ENCODE measurements around the gene TRIM38.

Gene TRIM38

DNA sequence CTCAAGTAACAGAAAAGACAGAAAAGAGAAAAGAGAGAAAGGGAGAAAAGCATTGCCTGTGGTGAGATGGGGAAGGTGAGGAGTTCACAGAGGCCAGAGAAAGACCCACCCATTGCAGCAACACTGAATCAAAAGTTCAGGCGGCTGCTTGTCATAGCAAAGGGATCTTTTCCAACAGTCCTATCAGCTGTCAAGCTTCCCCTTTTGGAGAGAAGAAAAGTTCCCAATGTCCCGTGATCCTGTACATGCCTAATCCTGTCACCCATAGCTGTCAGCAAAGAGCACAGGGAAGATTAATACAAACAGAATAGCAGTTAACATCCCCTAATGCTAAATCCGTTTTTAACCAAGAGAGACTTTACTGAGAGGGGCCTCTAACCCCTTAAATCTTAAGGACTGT is 8.9 kb upstream of the TRIM38 start:
- Histone ChIP-seq H3K9ac (ENCODE audit: low read length in 5 of 5) (no peak overlapping the region), H3K27me3 (ENCODE audit: control insufficient read depth in 5 of 5, insufficient read depth in 4 of 5, low read length in 5 of 5) (no peaks in the 10 kb centered on the region), H3K4me1 (ENCODE audit: control insufficient read depth in 5 of 5, insufficient read depth in 5 of 5, low read length in 5 of 5) (peaks cover 0 to 2% (median 0%) of the 10 kb centered on the region in 5 donors), H3K36me3 (ENCODE audit: control insufficient read depth in 5 of 5, insufficient read depth in 5 of 5, low read length in 5 of 5) (no peaks in the 10 kb centered on the region), H3K4me3 (ENCODE audit: low read depth in 1 of 5, low read length in 5 of 5) (no peak overlapping the region), H3K27ac (ENCODE audit: low read depth, low read length) (no peak overlapping the region), H3K9me3 (ENCODE audit: control insufficient read depth in 5 of 5, low read length in 5 of 5) (peaks cover 0 to 3% (median 0%) of the 10 kb centered on the region in 5 donors)

DNA sequence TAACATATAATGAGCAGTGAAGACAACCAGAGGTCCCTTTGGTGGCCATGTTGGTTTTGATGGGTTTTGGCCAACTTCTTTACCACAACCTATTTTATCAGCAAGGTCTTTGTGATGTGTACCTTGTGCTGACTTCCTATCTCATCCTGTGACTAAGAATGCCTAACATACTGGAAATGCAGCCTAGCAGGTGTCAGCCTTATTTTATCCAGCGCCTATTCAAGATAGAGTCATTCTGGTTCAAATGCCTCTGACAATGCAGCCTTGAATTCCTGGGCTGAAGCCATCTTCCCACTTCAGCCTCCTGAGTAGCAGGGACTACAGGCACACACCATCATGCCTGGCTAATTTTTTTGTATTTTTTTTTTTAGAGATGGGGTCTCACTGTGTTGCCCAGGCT is 7.8 kb upstream of the TRIM38 start:
- Histone ChIP-seq H3K27ac (ENCODE audit: low read depth, low read length) (no peak overlapping the region), H3K4me1 (ENCODE audit: control insufficient read depth in 5 of 5, insufficient read depth in 5 of 5, low read length in 5 of 5) (peaks cover 0 to 4% (median 0%) of the 10 kb centered on the region in 5 donors), H3K4me3 (ENCODE audit: low read depth in 1 of 5, low read length in 5 of 5) (no peak overlapping the region), H3K27me3 (ENCODE audit: control insufficient read depth in 5 of 5, insufficient read depth in 4 of 5, low read length in 5 of 5) (no peaks in the 10 kb centered on the region), H3K36me3 (ENCODE audit: control insufficient read depth in 5 of 5, insufficient read depth in 5 of 5, low read length in 5 of 5) (no peaks in the 10 kb centered on the region), H3K9ac (ENCODE audit: low read length in 5 of 5) (no peak overlapping the region), H3K9me3 (ENCODE audit: control insufficient read depth in 5 of 5, low read length in 5 of 5) (peaks cover 0 to 5% (median 0%) of the 10 kb centered on the region in 5 donors)

DNA sequence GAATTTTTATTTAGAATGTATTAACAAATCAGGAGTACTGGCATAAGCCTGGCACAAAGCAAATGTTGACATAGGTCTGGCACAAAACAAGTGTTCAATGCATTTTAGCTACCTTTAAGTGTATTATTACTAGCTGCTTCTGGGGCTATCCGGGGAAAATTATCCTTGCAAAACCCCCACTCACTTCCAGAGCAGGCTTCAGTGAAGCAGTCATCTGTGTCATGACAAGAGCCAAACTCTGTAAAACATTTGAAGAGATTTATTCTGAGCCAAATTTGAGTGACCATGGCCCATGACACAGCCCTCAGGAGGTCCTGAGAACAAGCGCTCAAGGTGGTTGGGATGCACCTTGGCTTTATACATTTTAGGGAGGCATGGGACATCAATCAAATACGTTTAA is 6.4 kb upstream of the TRIM38 start:
- H3K4me1 ChIP-seq (ENCODE audit: control insufficient read depth in 5 of 5, insufficient read depth in 5 of 5, low read length in 5 of 5): peaks cover 0 to 4% (median 0%) of the 10 kb centered on the region in 5 donors
- no peaks in the 10 kb centered on the region for H3K27me3 ChIP-seq (ENCODE audit: control insufficient read depth in 5 of 5, insufficient read depth in 4 of 5, low read length in 5 of 5)
- H3K9ac ChIP-seq (ENCODE audit: low read length in 5 of 5): no peak overlapping the region
- no peak overlapping the region for H3K4me3 ChIP-seq (ENCODE audit: low read depth in 1 of 5, low read length in 5 of 5)
- no peak overlapping the region for H3K27ac ChIP-seq (ENCODE audit: low read depth, low read length)
- no peaks in the 10 kb centered on the region for H3K36me3 ChIP-seq (ENCODE audit: control insufficient read depth in 5 of 5, insufficient read depth in 5 of 5, low read length in 5 of 5)
- H3K9me3 ChIP-seq (ENCODE audit: control insufficient read depth in 5 of 5, low read length in 5 of 5): peaks cover 0 to 5% (median 0%) of the 10 kb centered on the region in 5 donors

DNA sequence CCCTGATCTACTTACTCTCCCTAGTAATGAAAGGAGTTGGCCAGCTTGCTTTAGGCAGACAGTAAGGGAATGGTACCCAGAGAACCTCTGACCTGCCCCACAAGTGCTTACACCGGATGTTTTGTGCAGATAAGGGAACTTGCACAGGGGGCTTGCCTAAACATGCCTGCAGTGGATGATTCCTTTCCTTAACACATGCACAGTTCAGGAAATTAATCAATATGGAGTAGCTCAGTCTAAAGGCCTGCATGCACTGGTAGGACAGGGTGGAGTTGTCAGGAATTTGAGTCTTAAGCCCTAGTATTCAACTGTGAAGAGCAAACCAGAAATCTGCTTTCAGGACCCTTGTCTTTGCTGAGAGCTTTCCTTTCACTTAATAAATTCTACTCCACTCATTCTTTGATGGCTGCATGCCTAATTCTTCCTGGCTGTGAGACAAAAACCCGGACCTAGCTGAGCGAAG is 3.9 kb upstream of the TRIM38 start:
- Histone ChIP-seq H3K9ac (ENCODE audit: low read length in 5 of 5) (no peak overlapping the region), H3K36me3 (ENCODE audit: control insufficient read depth in 5 of 5, insufficient read depth in 5 of 5, low read length in 5 of 5) (no peaks in the 10 kb centered on the region), H3K27ac (ENCODE audit: low read depth, low read length) (no peak overlapping the region), H3K4me1 (ENCODE audit: control insufficient read depth in 5 of 5, insufficient read depth in 5 of 5, low read length in 5 of 5) (peaks cover 0 to 21% (median 18%) of the 10 kb centered on the region in 5 donors), H3K9me3 (ENCODE audit: control insufficient read depth in 5 of 5, low read length in 5 of 5) (peaks cover 0 to 5% (median 0%) of the 10 kb centered on the region in 5 donors), H3K27me3 (ENCODE audit: control insufficient read depth in 5 of 5, insufficient read depth in 4 of 5, low read length in 5 of 5) (no peaks in the 10 kb centered on the region), H3K4me3 (ENCODE audit: low read depth in 1 of 5, low read length in 5 of 5) (no peak overlapping the region)

DNA sequence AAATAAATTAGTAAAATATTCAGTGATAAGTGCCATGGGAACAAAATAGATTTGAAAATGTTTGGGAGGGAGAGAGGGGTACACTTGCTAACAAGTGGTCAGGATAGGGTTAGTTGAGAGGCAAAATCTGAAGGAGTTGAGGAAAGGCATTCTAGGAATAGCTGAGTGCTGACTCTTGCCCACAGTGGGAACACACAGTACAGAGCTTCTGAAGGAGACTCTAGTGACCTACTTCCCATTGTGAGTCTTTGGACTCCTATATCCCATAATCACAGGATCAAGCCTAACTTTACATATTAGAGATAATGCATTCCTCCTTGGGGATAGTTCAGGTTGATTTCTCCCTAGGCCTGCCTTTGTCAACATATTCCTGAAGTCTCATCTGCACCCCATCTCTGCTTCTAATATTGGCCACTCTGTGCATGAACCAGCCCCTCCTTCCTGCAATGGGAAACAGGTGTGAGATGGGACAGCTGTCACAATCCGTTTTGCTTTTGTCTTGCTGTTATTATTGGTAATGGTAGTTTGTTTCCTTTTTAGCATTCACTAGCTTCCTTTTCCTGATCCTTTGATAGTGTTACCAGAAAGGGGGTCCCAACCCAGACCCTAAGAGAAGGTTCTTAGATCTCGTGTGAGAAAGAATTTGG is 2.6 kb upstream of the TRIM38 start:
- H3K9ac ChIP-seq (ENCODE audit: low read length in 5 of 5): no peak overlapping the region
- H3K27ac ChIP-seq (ENCODE audit: low read depth, low read length): no peak overlapping the region
- peaks cover 0 to 5% (median 0%) of the 10 kb centered on the region in 5 donors for H3K9me3 ChIP-seq (ENCODE audit: control insufficient read depth in 5 of 5, low read length in 5 of 5)
- H3K27me3 ChIP-seq (ENCODE audit: control insufficient read depth in 5 of 5, insufficient read depth in 4 of 5, low read length in 5 of 5): no peaks in the 10 kb centered on the region
- H3K36me3 ChIP-seq (ENCODE audit: control insufficient read depth in 5 of 5, insufficient read depth in 5 of 5, low read length in 5 of 5): peaks cover 0 to 3% (median 2%) of the 10 kb centered on the region in 5 donors
- H3K4me3 ChIP-seq (ENCODE audit: low read depth in 1 of 5, low read length in 5 of 5): no peak overlapping the region
- H3K4me1 ChIP-seq (ENCODE audit: control insufficient read depth in 5 of 5, insufficient read depth in 5 of 5, low read length in 5 of 5): peaks cover 0 to 34% (median 30%) of the 10 kb centered on the region in 5 donors

DNA sequence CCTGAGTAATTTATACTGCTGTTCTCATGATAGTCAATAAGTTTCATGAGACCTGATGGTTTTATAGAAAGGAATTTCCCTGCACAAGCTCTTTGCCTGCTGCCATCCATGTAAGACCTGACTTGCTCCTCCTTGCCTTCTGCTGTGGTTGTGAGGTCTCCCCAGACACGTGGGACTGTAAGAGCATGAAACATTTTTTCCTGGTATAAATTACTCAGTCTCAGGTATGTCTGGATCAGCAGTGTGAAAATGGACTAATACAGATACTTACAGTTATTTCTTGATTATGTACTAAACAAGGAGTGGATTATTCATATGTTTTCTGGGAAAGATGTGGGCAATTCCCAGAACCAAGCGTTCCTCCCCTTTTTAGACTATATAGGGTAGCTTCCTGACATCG is 1.9 kb upstream of the TRIM38 start:
- Histone ChIP-seq H3K27me3 (ENCODE audit: control insufficient read depth in 5 of 5, insufficient read depth in 4 of 5, low read length in 5 of 5) (no peaks in the 10 kb centered on the region), H3K27ac (ENCODE audit: low read depth, low read length) (no peak overlapping the region), H3K36me3 (ENCODE audit: control insufficient read depth in 5 of 5, insufficient read depth in 5 of 5, low read length in 5 of 5) (peaks cover 2 to 6% (median 5%) of the 10 kb centered on the region in 5 donors)

DNA sequence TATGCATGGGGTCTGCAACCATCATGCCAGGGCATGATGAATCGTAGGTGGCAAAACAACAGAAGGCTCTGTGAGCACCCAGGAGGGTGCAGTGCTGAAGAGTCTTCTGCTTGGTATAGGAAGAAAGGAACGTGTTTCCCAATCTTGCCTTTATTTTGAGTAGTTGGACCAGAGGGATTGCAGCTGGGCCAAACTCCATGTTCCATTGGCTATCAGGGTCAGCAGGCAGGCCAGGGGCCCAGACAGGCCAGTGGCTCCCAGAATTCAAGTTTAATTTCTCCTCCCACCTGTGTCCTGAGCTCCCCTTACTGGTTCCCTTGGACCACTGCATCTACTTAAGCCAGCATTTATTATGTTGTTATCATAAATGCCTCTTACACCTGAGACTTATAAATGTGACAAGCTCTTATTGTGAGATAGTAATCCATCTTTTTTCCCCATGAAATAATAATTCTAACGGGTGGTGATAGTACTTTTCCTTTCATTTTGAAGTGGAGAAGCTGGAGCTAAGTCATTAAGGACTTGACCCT is 918 bp upstream of the TRIM38 start:
- H3K27me3 ChIP-seq (ENCODE audit: control insufficient read depth in 5 of 5, insufficient read depth in 4 of 5, low read length in 5 of 5): no peaks in the 10 kb centered on the region
- peaks cover 0 to 5% (median 0%) of the 10 kb centered on the region in 5 donors for H3K9me3 ChIP-seq (ENCODE audit: control insufficient read depth in 5 of 5, low read length in 5 of 5)
- H3K4me3 ChIP-seq (ENCODE audit: low read depth in 1 of 5, low read length in 5 of 5): peak overlapping the region; percentile 66 to 91 (median 80)
- peak overlapping the region; percentile 92 for H3K27ac ChIP-seq (ENCODE audit: low read depth, low read length)
- peak overlapping the region in 3 of 5 donors; percentile 74 to 95 (median 80) for H3K9ac ChIP-seq (ENCODE audit: low read length in 5 of 5)
- peaks cover 0 to 47% (median 38%) of the 10 kb centered on the region in 5 donors for H3K4me1 ChIP-seq (ENCODE audit: control insufficient read depth in 5 of 5, insufficient read depth in 5 of 5, low read length in 5 of 5)
- peaks cover 6 to 13% (median 9%) of the 10 kb centered on the region in 5 donors for H3K36me3 ChIP-seq (ENCODE audit: control insufficient read depth in 5 of 5, insufficient read depth in 5 of 5, low read length in 5 of 5)

More for the DNA sequence above, 1.9 kb upstream of the TRIM38 start:
- Histone ChIP-seq H3K9me3 (ENCODE audit: control insufficient read depth in 5 of 5, low read length in 5 of 5) (peaks cover 0 to 5% (median 0%) of the 10 kb centered on the region in 5 donors), H3K4me1 (ENCODE audit: control insufficient read depth in 5 of 5, insufficient read depth in 5 of 5, low read length in 5 of 5) (peaks cover 0 to 39% (median 34%) of the 10 kb centered on the region in 5 donors), H3K4me3 (ENCODE audit: low read depth in 1 of 5, low read length in 5 of 5) (no peak overlapping the region), H3K9ac (ENCODE audit: low read length in 5 of 5) (no peak overlapping the region)

DNA sequence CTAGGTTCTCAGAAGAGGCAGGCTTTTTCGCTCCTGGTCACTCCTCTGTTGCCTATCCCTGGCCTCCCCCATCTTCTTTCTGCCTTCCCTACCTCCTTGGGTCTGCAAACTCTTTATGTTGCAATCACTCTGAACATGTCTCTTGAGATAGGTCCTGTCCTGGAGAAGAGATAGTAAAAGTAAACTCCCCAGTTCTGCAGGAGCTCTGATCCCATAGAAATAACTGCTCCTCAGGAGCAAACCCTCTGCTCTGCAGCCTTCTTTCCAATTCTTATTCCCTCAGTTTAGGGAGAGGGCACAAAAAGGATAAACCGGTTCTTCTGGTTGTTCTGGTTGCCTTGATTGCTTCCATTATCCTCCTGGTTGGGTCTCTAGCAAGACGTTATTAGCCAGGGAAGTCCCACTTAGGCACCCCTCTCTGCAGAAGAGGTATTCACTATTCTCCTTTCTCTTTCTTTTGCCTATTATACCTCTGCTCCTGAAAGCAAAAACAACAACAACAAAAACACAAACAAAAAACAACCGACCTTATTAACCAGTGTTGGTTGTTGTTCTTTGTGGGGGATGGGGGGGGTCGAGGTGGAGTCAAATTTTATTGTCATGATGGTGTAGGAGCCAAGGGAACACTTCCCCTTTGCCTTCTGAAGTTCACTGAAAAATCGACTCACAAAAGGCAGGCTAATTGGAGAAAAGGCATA is 973 bp downstream of the TRIM38 start:
- Histone ChIP-seq H3K4me3 (ENCODE audit: low read depth in 1 of 5, low read length in 5 of 5) (peak overlapping the region; percentile 66 to 91 (median 80)), H3K27me3 (ENCODE audit: control insufficient read depth in 5 of 5, insufficient read depth in 4 of 5, low read length in 5 of 5) (no peaks in the 10 kb centered on the region), H3K9ac (ENCODE audit: low read length in 5 of 5) (peak overlapping the region in 4 of 5 donors; percentile 35 to 66 (median 52)), H3K27ac (ENCODE audit: low read depth, low read length) (no peak overlapping the region), H3K4me1 (ENCODE audit: control insufficient read depth in 5 of 5, insufficient read depth in 5 of 5, low read length in 5 of 5) (peaks cover 2 to 65% (median 50%) of the 10 kb centered on the region in 5 donors), H3K36me3 (ENCODE audit: control insufficient read depth in 5 of 5, insufficient read depth in 5 of 5, low read length in 5 of 5) (peaks cover 6 to 27% (median 20%) of the 10 kb centered on the region in 5 donors), H3K9me3 (ENCODE audit: control insufficient read depth in 5 of 5, low read length in 5 of 5) (peaks cover 0 to 4% (median 0%) of the 10 kb centered on the region in 5 donors)

DNA sequence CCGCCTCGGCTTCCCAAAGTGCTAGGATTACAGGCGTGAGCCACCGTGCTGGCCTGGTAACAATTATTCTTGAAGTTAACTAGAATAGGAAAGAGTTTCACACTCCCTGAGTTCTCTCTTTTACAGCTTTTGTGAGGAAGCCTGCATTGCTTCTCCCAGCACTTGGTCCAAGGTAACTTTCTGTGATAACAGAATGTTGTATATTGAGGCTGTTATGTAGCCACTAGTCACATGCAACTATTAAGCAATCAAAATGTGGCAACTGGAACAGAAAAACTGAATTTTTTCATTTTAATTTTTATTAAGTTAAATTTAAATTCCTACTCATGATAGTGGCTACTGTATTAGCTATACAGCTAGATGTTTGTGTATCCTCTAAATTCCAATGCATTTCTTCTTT is 2.5 kb downstream of the TRIM38 start:
- Histone ChIP-seq H3K9me3 (ENCODE audit: control insufficient read depth in 5 of 5, low read length in 5 of 5) (no peaks in the 10 kb centered on the region), H3K36me3 (ENCODE audit: control insufficient read depth in 5 of 5, insufficient read depth in 5 of 5, low read length in 5 of 5) (peaks cover 12 to 39% (median 28%) of the 10 kb centered on the region in 5 donors), H3K4me1 (ENCODE audit: control insufficient read depth in 5 of 5, insufficient read depth in 5 of 5, low read length in 5 of 5) (peaks cover 2 to 70% (median 54%) of the 10 kb centered on the region in 5 donors), H3K4me3 (ENCODE audit: low read depth in 1 of 5, low read length in 5 of 5) (no peak overlapping the region), H3K27me3 (ENCODE audit: control insufficient read depth in 5 of 5, insufficient read depth in 4 of 5, low read length in 5 of 5) (no peaks in the 10 kb centered on the region), H3K27ac (ENCODE audit: low read depth, low read length) (no peak overlapping the region), H3K9ac (ENCODE audit: low read length in 5 of 5) (no peak overlapping the region)

DNA sequence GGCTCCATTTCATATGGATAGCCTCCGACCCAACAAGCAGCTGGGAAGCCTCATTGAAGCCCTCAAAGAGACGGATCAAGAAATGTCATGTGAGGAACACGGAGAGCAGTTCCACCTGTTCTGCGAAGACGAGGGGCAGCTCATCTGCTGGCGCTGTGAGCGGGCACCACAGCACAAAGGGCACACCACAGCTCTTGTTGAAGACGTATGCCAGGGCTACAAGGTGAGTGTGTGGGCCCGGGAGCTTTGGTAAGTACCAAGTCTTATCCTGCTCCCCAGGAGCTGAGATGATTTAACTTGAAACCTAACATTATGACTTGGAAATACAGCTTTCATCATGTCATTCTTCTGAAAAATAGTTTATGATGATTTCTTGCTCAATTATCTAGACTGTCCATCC is 4.1 kb downstream of the TRIM38 start:
- H3K9me3 ChIP-seq (ENCODE audit: control insufficient read depth in 5 of 5, low read length in 5 of 5): no peaks in the 10 kb centered on the region
- H3K4me3 ChIP-seq (ENCODE audit: low read depth in 1 of 5, low read length in 5 of 5): peak overlapping the region in 1 of 5 donors; percentile 10
- H3K4me1 ChIP-seq (ENCODE audit: control insufficient read depth in 5 of 5, insufficient read depth in 5 of 5, low read length in 5 of 5): peaks cover 2 to 78% (median 64%) of the 10 kb centered on the region in 5 donors
- H3K36me3 ChIP-seq (ENCODE audit: control insufficient read depth in 5 of 5, insufficient read depth in 5 of 5, low read length in 5 of 5): peaks cover 18 to 54% (median 40%) of the 10 kb centered on the region in 5 donors
- H3K9ac ChIP-seq (ENCODE audit: low read length in 5 of 5): no peak overlapping the region
- no peaks in the 10 kb centered on the region for H3K27me3 ChIP-seq (ENCODE audit: control insufficient read depth in 5 of 5, insufficient read depth in 4 of 5, low read length in 5 of 5)
- H3K27ac ChIP-seq (ENCODE audit: low read depth, low read length): no peak overlapping the region
